Keratinocyte (primary cell): Measurements from ENCODE around the gene TMEM123. TPM values are rescaled to one million over a fixed set of nuclear protein-coding genes. Genes with fewer than 3 reads are reported as not detected.

Experiments used
- DNase-seq: peaks from one replicate; pipeline ENCODE4 v3.0.0-alpha.2; 2011; ENCODE audit warnings: low read depth, missing footprints, low spot score
- FAIRE-seq: peaks from 2 replicates; lab custom pipeline; 2011; peaks lifted over from hg19 to GRCh38; lab: Jason Lieb, UNC
- H2AFZ ChIP-seq: 2 replicates; pipeline ENCODE4 v1.6.0; 2012; ENCODE audit warnings: low read length, control low read depth, inconsistent platforms; ENCODE audit not compliant: control insufficient read depth
- H3K27ac ChIP-seq: 2 replicates; pipeline ENCODE4 v1.5.1; 2011; ENCODE audit warnings: low read length; ENCODE audit not compliant: control insufficient read depth, insufficient read depth
- H3K27me3 ChIP-seq: 3 replicates; pipeline ENCODE4 v1.6.0; 2011; ENCODE audit warnings: low read length; ENCODE audit not compliant: control insufficient read depth, insufficient read depth; ENCODE audit errors: extremely low read depth
- H3K36me3 ChIP-seq, 2 experiments: 2 replicates in 1 of 2; 3 replicates in 1 of 2; pipeline ENCODE4 v1.5.1; 2011; ENCODE audit warnings: low read length in 2 of 2, mild to moderate bottlenecking in 1 of 2; ENCODE audit not compliant: control insufficient read depth in 2 of 2, insufficient read depth in 2 of 2; ENCODE audit errors: extremely low read depth in 1 of 2
- H3K4me1 ChIP-seq: 3 replicates; pipeline ENCODE4 v1.5.1; 2011; ENCODE audit warnings: low read length; ENCODE audit not compliant: control insufficient read depth, insufficient read depth; ENCODE audit errors: extremely low read depth
- H3K4me2 ChIP-seq: 3 replicates; pipeline ENCODE4 v1.6.0; 2011; ENCODE audit warnings: low read depth, low read length; ENCODE audit not compliant: control insufficient read depth, insufficient read depth; ENCODE audit errors: extremely low read depth
- H3K4me3 ChIP-seq, 3 experiments: fragments of 200-600 bp in 1 of 3; sonication (generic) in 1 of 3; 2 replicates in 2 of 3; 3 replicates in 1 of 3; pipeline ENCODE4 v1.5.1; 2011 to 2016; ENCODE audit warnings: low read length in 3 of 3, mild to moderate bottlenecking in 3 of 3, control low read depth in 2 of 3, inconsistent platforms in 1 of 3, low read depth in 1 of 3, mixed read lengths in 1 of 3, mixed run types in 1 of 3, moderate library complexity in 1 of 3; ENCODE audit not compliant: control insufficient read depth in 2 of 3, insufficient read depth in 2 of 3; ENCODE audit errors: extremely low read depth in 1 of 3
- H3K79me2 ChIP-seq: 2 replicates; pipeline ENCODE4 v1.6.0; 2012; ENCODE audit warnings: low read length; ENCODE audit not compliant: control insufficient read depth, insufficient read depth
- H3K9ac ChIP-seq: 3 replicates; pipeline ENCODE4 v1.6.0; 2011; ENCODE audit warnings: low read length; ENCODE audit not compliant: control insufficient read depth, insufficient read depth; ENCODE audit errors: extremely low read depth
- H3K9me1 ChIP-seq: 3 replicates; pipeline ENCODE4 v1.6.0; 2011; ENCODE audit warnings: low read length; ENCODE audit not compliant: control insufficient read depth, insufficient read depth; ENCODE audit errors: extremely low read depth
- H3K9me3 ChIP-seq: 2 replicates; pipeline ENCODE4 v1.5.1; 2012; ENCODE audit warnings: low read depth, low read length; ENCODE audit not compliant: control insufficient read depth
- H4K20me1 ChIP-seq: 3 replicates; pipeline ENCODE4 v1.6.0; 2011; ENCODE audit warnings: low read length; ENCODE audit not compliant: control insufficient read depth, insufficient read depth; ENCODE audit errors: extremely low read depth
- EZH2 ChIP-seq: IDR thresholded peaks from one replicate; pipeline ENCODE4 v1.6.1; 2012; ENCODE audit warnings: inconsistent platforms, mild to moderate bottlenecking, low read length, moderate library complexity
- dilution Hi-C: fragments of 300-500 bp; cut with MboI; formaldehyde crosslinking; loops from one replicate; pipeline ENCODE4 v1.7.0; 2020; ENCODE audit warnings: low sequenced_read_pairs; ENCODE audit not compliant: extremely low pct_ligation_motif_present
- polyA plus RNA-seq, 5 experiments: library from polyadenylated mRNA; depleted of rRNA in 3 of 5; stranded (reverse) in 3 of 5; stranded (forward) in 1 of 5; unstranded in 1 of 5; fragments of >200 nt; gene quantifications; 1 replicate in 1 of 5; 2 replicates in 3 of 5; 3 replicates in 1 of 5; pipeline versions ENCODE4 v1.2.1 to v1.2.3, GENCODE V29; 2011 to 2012; ENCODE audit warnings: missing spikeins in 2 of 5, low read depth in 1 of 5, low replicate concordance in 1 of 5
- TF ChIP-seq, protein P1 (sequence below), 3 experiments: IDR thresholded peaks in 1 of 3; conservative IDR thresholded peaks in 1 of 3; optimal IDR thresholded peaks in 1 of 3; 2 replicates in 2 of 3; 3 replicates in 1 of 3; pipeline versions ENCODE3 to v1.5.1; 2011; ENCODE audit warnings: low read length in 3 of 3, mild to moderate bottlenecking in 3 of 3, moderate library complexity in 2 of 3, control low read depth in 1 of 3, inconsistent platforms in 1 of 3; ENCODE audit not compliant: insufficient read depth in 2 of 3; ENCODE audit errors: extremely low read depth in 1 of 3

TMEM123 gene
- polyA plus RNA-seq, 1 donor (not counting 4 experiments of a cell fraction or from before 2014, with no cell fraction given): 408 TPM

- Histone ChIP-seq H2AFZ (no peak overlapping the region), H3K4me2 (no peak overlapping the region), H3K27me3 (no peaks in the 10 kb centered on the region), H3K9me3 (no peaks in the 10 kb centered on the region), H3K79me2 (no peaks in the 10 kb centered on the region), H3K9me1 (no peaks in the 10 kb centered on the region), H4K20me1 (no peaks in the 10 kb centered on the region), H3K27ac (no peak overlapping the region), H3K4me3 (no peak overlapping the region), H3K9ac (no peak overlapping the region), H3K4me1 (peaks cover 16% of the 10 kb centered on the region), H3K36me3 (no peaks in the 10 kb centered on the region)
- FAIRE-seq (no peak), DNase-seq (no peak)
- dilution Hi-C loops: no loop called here
- TF ChIP-seq, protein P1, sequence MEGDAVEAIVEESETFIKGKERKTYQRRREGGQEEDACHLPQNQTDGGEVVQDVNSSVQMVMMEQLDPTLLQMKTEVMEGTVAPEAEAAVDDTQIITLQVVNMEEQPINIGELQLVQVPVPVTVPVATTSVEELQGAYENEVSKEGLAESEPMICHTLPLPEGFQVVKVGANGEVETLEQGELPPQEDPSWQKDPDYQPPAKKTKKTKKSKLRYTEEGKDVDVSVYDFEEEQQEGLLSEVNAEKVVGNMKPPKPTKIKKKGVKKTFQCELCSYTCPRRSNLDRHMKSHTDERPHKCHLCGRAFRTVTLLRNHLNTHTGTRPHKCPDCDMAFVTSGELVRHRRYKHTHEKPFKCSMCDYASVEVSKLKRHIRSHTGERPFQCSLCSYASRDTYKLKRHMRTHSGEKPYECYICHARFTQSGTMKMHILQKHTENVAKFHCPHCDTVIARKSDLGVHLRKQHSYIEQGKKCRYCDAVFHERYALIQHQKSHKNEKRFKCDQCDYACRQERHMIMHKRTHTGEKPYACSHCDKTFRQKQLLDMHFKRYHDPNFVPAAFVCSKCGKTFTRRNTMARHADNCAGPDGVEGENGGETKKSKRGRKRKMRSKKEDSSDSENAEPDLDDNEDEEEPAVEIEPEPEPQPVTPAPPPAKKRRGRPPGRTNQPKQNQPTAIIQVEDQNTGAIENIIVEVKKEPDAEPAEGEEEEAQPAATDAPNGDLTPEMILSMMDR (optimal IDR thresholded peaks at IDR 0.05 in 1 of 3, IDR thresholded peaks at IDR 0.05 in 1 of 3, conservative IDR thresholded peaks at IDR 0.05 in 1 of 3; ENCODE audit: extremely low read depth in 1 of 3, insufficient read depth in 2 of 3, low read length in 3 of 3): no peak
- no peak for TF ChIP-seq EZH2
These were observed 16.7 kb upstream of the TMEM123 start for GRCh38 chr11:102469196-102469821.

DNA sequence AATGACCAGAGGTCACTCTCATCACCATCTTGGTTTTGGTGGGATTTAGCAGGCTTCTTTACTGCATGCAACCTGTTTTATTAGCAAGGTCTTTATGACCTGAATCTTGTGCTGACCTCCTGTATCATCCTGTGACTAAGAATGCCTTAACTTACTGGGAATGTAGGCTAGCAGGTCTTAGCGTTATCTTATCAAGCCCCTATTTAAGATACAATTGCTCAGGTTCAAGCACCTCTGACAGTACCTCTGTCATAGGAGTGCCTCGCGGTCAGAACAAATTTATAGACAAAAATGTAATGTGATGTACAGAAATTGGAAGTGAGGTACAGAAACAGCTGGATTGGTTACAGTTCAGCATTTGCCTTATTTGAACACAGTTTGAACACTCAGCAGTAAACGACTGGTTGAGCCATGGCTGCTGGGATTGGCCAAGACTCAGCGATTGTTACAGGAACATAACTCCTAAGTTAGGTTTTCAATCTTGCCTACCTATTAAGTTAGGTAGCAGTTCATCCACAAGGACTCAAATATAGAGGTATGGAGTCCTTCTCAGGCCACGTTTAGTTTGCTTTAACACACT, 16.1 kb upstream of the TMEM123 start:
- H3K4me3 ChIP-seq: no peak overlapping the region
- H3K27me3 ChIP-seq: no peaks in the 10 kb centered on the region
- DNase-seq: no peak
- H3K9me1 ChIP-seq: no peaks in the 10 kb centered on the region
- H2AFZ ChIP-seq: no peak overlapping the region
- H3K9ac ChIP-seq: no peak overlapping the region
- H3K27ac ChIP-seq: no peak overlapping the region
- no peaks in the 10 kb centered on the region for H3K79me2 ChIP-seq
- no peaks in the 10 kb centered on the region for H4K20me1 ChIP-seq
- peaks cover 16% of the 10 kb centered on the region for H3K4me1 ChIP-seq
- no peak for TF ChIP-seq EZH2
- TF ChIP-seq, protein P1 (optimal IDR thresholded peaks at IDR 0.05 in 1 of 3, IDR thresholded peaks at IDR 0.05 in 1 of 3, conservative IDR thresholded peaks at IDR 0.05 in 1 of 3; ENCODE audit: extremely low read depth in 1 of 3, insufficient read depth in 2 of 3, low read length in 3 of 3): no peak
- FAIRE-seq: no peak
- dilution Hi-C loops: no loop called here
- H3K9me3 ChIP-seq: no peaks in the 10 kb centered on the region
- H3K36me3 ChIP-seq: no peaks in the 10 kb centered on the region
- no peak overlapping the region for H3K4me2 ChIP-seq
